Esophagus squamous epithelium (tissue), 4 donors: ENCODE measurements around the gene RAMP3.

ENCODE experiments used
- POLR2A ChIP-seq, 4 donors: fragments of 450-650 bp; IDR thresholded peaks; one replicate each; pipeline ENCODE4 v1.6.1; 2017; ENCODE audit warnings: antibody characterized with exemption in 4 of 4, mild to moderate bottlenecking in 4 of 4, moderate library complexity in 3 of 4
- TF ChIP-seq, protein P1 (sequence below), 6 experiments: fragments of 450-650 bp in 4 of 6; fragments of 200-600 bp in 2 of 6; sonication (generic) in 2 of 6; IDR thresholded peaks; one replicate each; pipeline ENCODE4 v1.5.1; 2016 to 2019; ENCODE audit warnings: antibody characterized with exemption in 6 of 6, mild to moderate bottlenecking in 4 of 6, moderate library complexity in 4 of 6

DNA sequence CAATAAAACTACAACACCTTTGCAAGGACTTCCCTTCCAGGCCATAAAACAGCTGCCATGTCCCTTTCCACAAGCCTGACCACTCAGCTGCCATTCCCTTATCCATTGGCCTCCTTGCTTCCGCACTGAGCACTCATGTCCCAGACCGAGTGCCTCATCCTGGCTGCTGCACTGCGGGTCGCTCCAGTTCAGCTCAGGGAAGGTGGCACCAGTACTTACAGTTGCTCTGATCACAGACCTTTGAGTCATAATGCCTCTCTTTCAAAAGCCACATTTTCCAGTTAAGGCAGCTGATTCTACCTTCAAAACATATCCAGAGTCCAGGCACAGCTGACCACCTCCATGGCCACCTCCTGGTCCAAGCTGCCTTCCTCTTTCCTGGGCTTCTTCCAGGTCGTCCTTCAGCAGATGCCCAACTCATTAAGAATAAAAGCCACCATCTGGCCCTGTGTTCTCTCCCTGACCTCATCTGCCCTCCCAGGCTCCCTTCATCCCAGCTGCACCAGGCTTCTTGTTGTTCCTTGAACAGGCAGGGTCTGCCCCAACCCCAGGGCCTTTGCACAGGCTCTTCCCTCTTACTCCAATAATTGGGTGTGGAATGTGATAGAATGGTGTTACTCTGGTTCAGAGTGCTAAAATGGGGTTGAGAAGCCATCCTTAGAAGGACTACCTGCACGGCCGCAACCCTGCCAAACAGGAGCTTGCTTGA, 64.5 kb downstream of the RAMP3 start:
- TF ChIP-seq POLR2A (IDR thresholded peaks at IDR 0.05) = no peak
- TF ChIP-seq, protein P1, sequence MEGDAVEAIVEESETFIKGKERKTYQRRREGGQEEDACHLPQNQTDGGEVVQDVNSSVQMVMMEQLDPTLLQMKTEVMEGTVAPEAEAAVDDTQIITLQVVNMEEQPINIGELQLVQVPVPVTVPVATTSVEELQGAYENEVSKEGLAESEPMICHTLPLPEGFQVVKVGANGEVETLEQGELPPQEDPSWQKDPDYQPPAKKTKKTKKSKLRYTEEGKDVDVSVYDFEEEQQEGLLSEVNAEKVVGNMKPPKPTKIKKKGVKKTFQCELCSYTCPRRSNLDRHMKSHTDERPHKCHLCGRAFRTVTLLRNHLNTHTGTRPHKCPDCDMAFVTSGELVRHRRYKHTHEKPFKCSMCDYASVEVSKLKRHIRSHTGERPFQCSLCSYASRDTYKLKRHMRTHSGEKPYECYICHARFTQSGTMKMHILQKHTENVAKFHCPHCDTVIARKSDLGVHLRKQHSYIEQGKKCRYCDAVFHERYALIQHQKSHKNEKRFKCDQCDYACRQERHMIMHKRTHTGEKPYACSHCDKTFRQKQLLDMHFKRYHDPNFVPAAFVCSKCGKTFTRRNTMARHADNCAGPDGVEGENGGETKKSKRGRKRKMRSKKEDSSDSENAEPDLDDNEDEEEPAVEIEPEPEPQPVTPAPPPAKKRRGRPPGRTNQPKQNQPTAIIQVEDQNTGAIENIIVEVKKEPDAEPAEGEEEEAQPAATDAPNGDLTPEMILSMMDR (IDR thresholded peaks at IDR 0.05) = no peak
